ES-I3 (cell line): ENCODE data around the gene TFDP3.

Source experiments
- H3K36me3 ChIP-seq: 2 replicates; pipeline ENCODE4 v1.6.1; 2013; ENCODE audit warnings: mild to moderate bottlenecking, low read length, control low read depth, moderate library complexity; ENCODE audit not compliant: insufficient read depth
- H3K4me1 ChIP-seq: 2 replicates; pipeline ENCODE4 v1.6.1; 2013; ENCODE audit warnings: mild to moderate bottlenecking, control low read depth, low read length; ENCODE audit not compliant: insufficient read depth
- H3K9ac ChIP-seq: 2 replicates; pipeline ENCODE4 v1.6.1; 2013; ENCODE audit warnings: low read depth, mild to moderate bottlenecking, low read length, moderate library complexity
- H3K9me3 ChIP-seq: 2 replicates; pipeline ENCODE4 v1.6.1; 2013; ENCODE audit warnings: mild to moderate bottlenecking, low read length, moderate library complexity; ENCODE audit not compliant: control insufficient read depth, insufficient read depth

TFDP3 gene

DNA sequence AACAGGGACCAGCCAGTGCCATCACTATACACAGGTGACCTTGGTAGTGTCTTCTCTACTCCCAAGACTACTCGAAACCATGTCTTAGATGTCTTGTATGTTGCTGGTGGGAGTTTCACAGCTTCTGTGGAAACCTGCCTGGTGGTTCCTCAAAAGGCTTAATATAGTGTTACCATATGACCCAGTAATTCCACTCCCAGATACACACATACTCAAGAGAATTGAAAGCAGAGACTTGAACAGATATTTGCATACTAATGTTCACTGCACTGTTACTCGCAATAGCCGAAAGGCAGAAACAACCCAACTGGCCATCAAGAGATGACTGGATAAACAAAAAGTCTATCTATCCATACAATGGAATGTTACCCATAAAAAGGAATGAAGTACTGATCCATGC lies 3.1 kb downstream of the TFDP3 start:
- Histone ChIP-seq H3K9ac (no peak overlapping the region), H3K36me3 (no peaks in the 10 kb centered on the region)

GRCh38 chrX:133214301-133214700 lies 3.9 kb downstream of the TFDP3 start:
- H3K9ac ChIP-seq, result no peak overlapping the region
- H3K36me3 ChIP-seq, result no peaks in the 10 kb centered on the region
- H3K4me1 ChIP-seq, result peaks cover 7% of the 10 kb centered on the region
- H3K9me3 ChIP-seq, result no peaks in the 10 kb centered on the region

More for the DNA sequence above, 3.1 kb downstream of the TFDP3 start:
- peaks cover 7% of the 10 kb centered on the region for H3K4me1 ChIP-seq
- H3K9me3 ChIP-seq, result no peaks in the 10 kb centered on the region

DNA sequence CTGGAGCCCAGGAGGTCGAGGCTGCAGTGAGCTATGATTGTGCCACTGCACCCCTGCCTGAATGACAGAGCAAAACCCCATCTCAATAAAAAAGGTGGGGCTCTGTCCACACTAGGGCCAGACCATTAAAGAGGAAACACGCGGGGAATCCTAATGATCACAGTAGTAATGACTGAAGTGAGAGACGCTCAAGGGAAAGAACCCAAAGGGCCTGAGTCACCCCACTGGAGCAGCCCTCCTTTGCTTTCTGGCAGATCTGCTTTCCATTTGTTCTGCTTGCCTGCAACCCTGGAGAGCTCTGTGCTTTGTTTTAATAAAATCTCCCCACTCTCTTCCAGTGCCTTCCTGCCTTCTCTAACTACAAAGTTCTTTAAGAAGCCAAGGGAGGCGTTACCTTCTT lies 5.0 kb downstream of the TFDP3 start:
- Histone ChIP-seq H3K4me1 (peaks cover 7% of the 10 kb centered on the region), H3K9ac (no peak overlapping the region), H3K9me3 (no peaks in the 10 kb centered on the region), H3K36me3 (no peaks in the 10 kb centered on the region)

GRCh38 chrX:133207751-133208150 lies 10.4 kb downstream of the TFDP3 start:
- no peaks in the 10 kb centered on the region for H3K4me1 ChIP-seq
- no peaks in the 10 kb centered on the region for H3K9me3 ChIP-seq
- no peaks in the 10 kb centered on the region for H3K36me3 ChIP-seq
- no peak overlapping the region for H3K9ac ChIP-seq

DNA sequence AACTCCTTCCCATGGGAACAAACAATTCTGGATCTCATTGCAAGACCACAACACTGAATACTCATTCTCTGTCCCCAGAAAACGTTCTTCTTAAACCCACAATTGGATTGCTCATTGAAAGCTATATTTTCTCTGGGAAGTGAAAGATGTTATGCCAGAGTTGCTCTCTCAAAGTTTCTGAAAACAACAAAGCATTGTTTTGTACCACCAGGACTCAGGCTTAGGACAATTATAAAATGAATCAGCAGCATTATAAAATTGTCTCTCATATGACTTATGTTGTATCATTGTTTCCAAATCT lies 26.5 kb downstream of the TFDP3 start:
- Histone ChIP-seq H3K9me3 (no peaks in the 10 kb centered on the region), H3K36me3 (no peaks in the 10 kb centered on the region), H3K4me1 (peaks cover 12% of the 10 kb centered on the region), H3K9ac (no peak overlapping the region)

DNA sequence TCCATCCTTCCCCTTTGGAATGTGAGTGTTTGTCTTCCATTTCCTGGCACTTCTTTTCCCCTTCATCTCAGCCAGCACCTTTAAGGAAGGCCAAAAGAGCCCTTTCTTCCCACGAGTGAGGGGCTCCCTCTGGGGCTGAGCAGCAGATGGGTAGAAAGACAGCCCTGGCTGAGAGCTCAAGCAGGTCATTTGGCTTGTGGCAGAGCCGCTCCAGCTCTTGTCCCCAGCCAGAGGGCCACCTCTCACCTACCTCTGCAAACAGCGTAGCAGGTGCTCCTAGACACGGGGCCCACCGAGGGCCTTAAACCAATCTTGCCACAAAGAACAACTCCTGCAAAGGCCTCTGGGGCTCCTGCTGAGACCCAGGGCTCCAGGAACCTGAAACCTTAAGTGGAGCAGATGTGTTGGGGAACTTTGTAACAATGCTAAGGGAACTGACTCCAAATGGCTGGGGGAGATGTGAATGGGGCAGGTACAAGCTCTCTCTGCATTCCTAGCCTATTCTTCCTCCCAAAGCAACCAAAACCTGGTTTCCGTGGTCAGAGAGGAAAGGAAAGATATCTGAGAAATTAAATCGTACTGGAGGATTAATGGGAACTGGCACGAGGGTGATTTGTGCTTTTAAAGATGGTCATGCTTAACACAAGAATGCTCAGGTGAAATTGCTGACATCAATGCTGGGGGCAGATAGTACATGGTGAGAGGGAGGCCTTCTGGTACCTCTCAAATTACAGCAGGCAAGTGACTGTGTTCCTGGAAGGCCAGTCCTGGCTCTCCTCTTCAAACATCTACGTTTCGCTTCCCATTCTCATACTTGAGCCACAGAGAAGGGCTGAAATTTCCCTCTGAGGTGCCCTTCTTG lies 27.0 kb downstream of the TFDP3 start:
- Histone ChIP-seq H3K36me3 (no peaks in the 10 kb centered on the region), H3K4me1 (peaks cover 12% of the 10 kb centered on the region), H3K9me3 (no peaks in the 10 kb centered on the region), H3K9ac (no peak overlapping the region)

GRCh38 chrX:133189195-133189594 lies 29.0 kb downstream of the TFDP3 start:
- no peak overlapping the region for H3K9ac ChIP-seq

DNA sequence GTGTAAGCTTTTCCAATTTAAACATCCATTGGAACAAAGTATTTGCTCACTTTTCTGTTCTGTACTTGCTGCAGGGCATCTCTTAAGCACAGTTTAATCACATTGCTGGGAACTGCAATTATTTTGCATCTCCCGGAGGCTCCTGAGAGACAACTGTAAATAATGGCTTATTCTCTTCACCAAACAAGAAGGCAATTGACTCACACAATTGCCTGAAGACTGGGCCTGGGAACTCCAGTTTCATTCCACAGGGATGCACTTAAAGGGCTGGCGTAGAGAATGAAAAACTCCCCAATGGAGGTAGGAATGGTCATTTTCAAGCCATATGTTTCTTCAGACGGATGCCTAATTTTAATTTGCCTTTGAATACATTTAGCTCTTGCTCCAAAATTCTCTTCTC lies 29.5 kb downstream of the TFDP3 start:
- Histone ChIP-seq H3K9me3 (no peaks in the 10 kb centered on the region), H3K36me3 (no peaks in the 10 kb centered on the region), H3K9ac (no peak overlapping the region), H3K4me1 (peaks cover 23% of the 10 kb centered on the region)

More at GRCh38 chrX:133189195-133189594, 29.0 kb downstream of the TFDP3 start:
- H3K4me1 ChIP-seq, result peaks cover 23% of the 10 kb centered on the region
- no peaks in the 10 kb centered on the region for H3K36me3 ChIP-seq
- no peaks in the 10 kb centered on the region for H3K9me3 ChIP-seq

GRCh38 chrX:133185938-133186337 lies 32.2 kb downstream of the TFDP3 start:
- H3K9me3 ChIP-seq, result no peaks in the 10 kb centered on the region
- H3K36me3 ChIP-seq, result no peaks in the 10 kb centered on the region
- H3K4me1 ChIP-seq, result peaks cover 14% of the 10 kb centered on the region
- no peak overlapping the region for H3K9ac ChIP-seq

DNA sequence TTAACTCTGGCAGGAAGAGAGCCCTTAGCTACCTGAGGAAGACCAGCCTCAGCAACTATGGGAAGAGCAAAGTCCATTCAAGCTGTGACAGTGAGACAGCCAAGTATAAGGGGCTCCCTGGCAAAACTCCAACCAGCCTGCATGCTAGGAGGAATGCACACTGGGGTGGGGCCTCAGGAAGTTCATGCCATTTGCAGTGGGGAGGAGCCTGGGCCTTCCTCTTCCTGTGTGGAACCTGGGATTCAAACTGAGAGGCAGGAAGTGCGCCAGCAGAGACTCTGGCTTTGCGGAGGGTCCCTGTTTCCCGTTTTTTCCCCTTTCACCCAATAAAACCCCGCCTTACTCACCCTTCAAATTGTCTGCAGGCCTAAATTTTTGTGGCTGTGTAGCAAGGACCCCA lies 33.0 kb downstream of the TFDP3 start:
- no peaks in the 10 kb centered on the region for H3K36me3 ChIP-seq
- no peak overlapping the region for H3K9ac ChIP-seq
- no peaks in the 10 kb centered on the region for H3K9me3 ChIP-seq
- peaks cover 10% of the 10 kb centered on the region for H3K4me1 ChIP-seq

GRCh38 chrX:133183806-133184205 lies 34.3 kb downstream of the TFDP3 start:
- H3K9me3 ChIP-seq, result no peaks in the 10 kb centered on the region
- H3K36me3 ChIP-seq, result no peaks in the 10 kb centered on the region
- H3K9ac ChIP-seq, result no peak overlapping the region
- peaks cover 10% of the 10 kb centered on the region for H3K4me1 ChIP-seq

- no peaks in the 10 kb centered on the region for H3K4me1 ChIP-seq
- H3K36me3 ChIP-seq, result no peaks in the 10 kb centered on the region
- no peaks in the 10 kb centered on the region for H3K9me3 ChIP-seq
- no peak overlapping the region for H3K9ac ChIP-seq
Observed at GRCh38 chrX:133179500-133179899, 38.7 kb downstream of the TFDP3 start.

GRCh38 chrX:133177202-133177601 lies 41.0 kb downstream of the TFDP3 start:
- H3K36me3 ChIP-seq, result no peaks in the 10 kb centered on the region
- H3K9me3 ChIP-seq, result no peaks in the 10 kb centered on the region
- peaks cover 5% of the 10 kb centered on the region; the same call in 1 of the 2 replicates for H3K4me1 ChIP-seq
- no peak overlapping the region for H3K9ac ChIP-seq

- Histone ChIP-seq H3K9ac (no peak overlapping the region), H3K36me3 (no peaks in the 10 kb centered on the region), H3K9me3 (no peaks in the 10 kb centered on the region), H3K4me1 (peaks cover 5% of the 10 kb centered on the region; the same call in 1 of the 2 replicates)
Observed at GRCh38 chrX:133175605-133176004, 42.5 kb downstream of the TFDP3 start.

GRCh38 chrX:133175162-133175561 lies 43.0 kb downstream of the TFDP3 start:
- Histone ChIP-seq H3K9ac (no peak overlapping the region), H3K9me3 (no peaks in the 10 kb centered on the region), H3K36me3 (no peaks in the 10 kb centered on the region), H3K4me1 (peaks cover 5% of the 10 kb centered on the region; the same call in 1 of the 2 replicates)
